Suprapubic skin (tissue), 3 donors: ENCODE measurements around the gene RASGEF1C.

ENCODE experiments used
- CTCF ChIP-seq, 2 donors: fragments of 200-600 bp in 1 of 2; fragments of 450-650 bp in 1 of 2; sonication (generic) in 1 of 2; IDR thresholded peaks; one replicate each; pipeline ENCODE4 v1.5.1; 2016 to 2019; ENCODE audit warnings: antibody characterized with exemption in 2 of 2, mild to moderate bottlenecking in 1 of 2, moderate library complexity in 1 of 2
- POLR2A ChIP-seq, 2 donors: fragments of 450-650 bp; IDR thresholded peaks; one replicate each; pipeline ENCODE4 v1.6.1; 2017; ENCODE audit warnings: antibody characterized with exemption in 2 of 2, mild to moderate bottlenecking in 2 of 2, moderate library complexity in 2 of 2

GRCh38 chr5:180157866-180158265 is 51.1 kb downstream of the RASGEF1C start:
- no peak for TF ChIP-seq CTCF (IDR thresholded peaks at IDR 0.05)
- TF ChIP-seq POLR2A (IDR thresholded peaks at IDR 0.05), result no peak
